ENCODE measurements around the gene ZBTB7B.

Gene ZBTB7B

DNA sequence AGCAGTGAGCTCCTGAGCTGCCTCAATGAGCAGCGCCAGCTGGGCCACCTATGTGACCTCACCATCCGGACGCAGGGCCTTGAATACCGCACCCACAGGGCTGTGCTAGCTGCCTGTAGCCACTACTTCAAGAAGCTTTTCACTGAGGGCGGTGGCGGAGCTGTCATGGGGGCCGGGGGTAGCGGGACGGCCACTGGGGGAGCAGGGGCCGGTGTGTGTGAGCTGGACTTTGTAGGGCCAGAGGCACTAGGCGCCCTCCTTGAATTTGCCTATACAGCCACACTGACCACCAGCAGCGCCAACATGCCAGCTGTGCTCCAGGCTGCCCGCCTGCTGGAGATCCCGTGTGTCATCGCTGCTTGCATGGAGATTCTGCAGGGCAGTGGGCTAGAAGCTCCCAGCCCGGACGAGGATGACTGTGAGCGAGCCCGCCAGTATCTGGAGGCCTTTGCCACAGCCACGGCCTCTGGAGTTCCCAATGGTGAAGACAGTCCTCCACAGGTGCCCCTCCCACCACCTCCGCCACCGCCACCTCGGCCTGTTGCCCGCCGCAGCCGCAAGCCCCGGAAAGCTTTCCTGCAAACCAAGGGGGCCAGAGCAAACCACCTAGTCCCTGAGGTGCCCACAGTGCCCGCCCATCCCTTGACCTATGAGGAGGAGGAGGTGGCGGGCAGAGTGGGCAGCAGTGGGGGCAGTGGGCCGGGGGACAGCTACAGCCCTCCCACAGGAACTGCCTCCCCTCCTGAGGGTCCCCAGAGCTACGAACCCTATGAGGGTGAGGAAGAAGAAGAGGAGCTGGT is 12.3 kb downstream of the ZBTB7B start:
- no peak for DNase-seq

DNA sequence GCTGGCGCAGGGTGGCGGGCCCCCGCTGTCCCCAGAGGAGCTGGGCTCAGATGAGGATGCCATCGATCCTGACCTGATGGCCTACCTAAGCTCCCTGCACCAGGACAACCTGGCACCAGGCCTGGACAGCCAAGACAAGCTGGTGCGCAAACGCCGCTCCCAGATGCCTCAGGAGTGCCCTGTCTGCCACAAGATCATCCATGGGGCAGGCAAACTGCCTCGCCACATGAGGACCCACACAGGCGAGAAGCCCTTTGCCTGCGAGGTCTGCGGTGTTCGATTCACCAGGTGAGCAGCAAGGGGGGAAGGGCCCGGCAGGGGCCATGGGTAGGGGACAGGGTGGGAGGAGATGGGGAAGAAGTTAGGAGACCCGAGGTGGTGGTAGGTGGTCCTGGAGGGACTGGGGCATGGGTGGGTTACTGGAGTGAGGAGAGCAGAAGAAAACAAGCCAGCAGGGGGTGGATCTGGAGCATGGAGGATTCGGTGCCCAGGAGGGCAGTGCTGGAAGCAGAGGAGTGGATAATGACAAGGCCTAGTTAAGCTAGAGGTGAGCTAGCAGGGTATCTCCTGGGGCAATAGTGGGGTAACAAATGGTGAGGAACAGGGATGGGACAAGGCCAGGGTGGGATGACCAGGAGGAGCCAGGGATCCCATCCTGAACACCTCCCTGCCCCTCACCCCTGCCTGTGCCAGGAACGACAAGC is 13.1 kb downstream of the ZBTB7B start:
- DNase-seq: no peak

DNA sequence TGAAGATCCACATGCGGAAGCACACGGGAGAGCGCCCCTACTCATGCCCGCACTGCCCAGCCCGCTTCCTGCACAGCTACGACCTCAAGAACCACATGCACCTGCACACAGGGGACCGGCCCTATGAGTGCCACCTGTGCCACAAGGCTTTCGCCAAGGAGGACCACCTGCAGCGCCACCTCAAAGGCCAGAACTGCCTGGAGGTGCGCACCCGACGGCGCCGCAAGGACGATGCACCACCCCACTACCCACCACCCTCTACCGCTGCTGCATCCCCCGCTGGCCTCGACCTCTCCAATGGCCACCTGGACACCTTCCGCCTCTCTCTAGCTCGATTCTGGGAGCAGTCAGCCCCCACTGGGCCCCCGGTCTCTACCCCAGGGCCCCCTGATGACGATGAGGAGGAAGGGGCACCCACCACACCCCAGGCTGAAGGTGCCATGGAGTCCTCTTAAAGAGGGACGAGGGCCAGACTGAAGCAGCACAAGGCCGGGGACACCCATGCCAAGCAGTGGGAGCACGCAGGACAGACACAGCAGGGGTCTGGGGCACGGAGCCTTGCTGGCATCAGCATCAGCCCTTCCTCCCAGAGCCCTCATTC is 13.7 kb downstream of the ZBTB7B start:
- no peak for DNase-seq

DNA sequence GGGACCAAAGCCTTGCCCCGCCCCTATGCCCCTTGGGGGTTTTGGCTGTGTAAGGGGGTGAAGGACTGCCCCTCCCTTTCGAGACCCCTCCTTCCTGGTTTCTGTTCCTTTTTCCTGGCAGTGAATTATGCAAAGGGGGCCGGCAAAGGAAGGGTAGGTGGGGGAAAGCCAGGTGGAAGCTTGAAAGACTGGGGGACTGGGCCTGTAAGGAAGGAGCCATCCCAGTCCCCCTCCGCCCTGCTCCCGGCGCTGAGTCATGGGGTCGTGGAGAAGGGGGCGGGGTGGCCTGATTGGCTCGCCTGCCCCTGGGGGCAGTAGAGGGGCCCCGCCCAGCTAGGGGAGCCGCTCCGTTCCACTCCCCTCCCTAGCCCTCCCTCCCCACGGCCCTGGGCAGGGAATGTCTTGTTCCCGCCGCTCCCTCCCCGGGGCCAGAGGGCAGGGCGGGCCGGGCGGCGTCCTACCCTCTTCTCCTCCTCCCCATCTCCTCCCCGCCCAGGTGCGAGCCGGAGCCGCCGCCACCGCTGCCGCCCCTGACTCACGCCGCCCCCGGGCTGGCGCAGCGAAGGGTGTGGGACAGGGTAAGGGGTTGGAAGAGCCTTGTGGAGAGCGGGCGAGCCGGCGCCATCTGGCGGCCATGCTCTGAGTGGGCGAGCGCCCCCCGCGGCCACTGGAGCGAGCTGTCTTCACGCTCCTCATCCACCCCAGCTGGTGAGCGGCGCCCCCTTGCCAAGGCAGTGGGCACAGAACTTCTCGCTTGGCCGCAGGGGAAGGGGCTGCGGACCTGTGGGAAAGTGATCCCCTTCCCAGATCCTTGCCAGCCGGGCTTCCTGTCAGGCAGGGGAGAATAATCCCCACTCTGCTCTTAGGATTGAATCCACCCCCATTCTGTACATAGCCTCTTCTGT is 14.7 kb downstream of the ZBTB7B start:
- peak in 55 of 56 donors; percentile 39 to 92 (median 73) for DNase-seq

DNA sequence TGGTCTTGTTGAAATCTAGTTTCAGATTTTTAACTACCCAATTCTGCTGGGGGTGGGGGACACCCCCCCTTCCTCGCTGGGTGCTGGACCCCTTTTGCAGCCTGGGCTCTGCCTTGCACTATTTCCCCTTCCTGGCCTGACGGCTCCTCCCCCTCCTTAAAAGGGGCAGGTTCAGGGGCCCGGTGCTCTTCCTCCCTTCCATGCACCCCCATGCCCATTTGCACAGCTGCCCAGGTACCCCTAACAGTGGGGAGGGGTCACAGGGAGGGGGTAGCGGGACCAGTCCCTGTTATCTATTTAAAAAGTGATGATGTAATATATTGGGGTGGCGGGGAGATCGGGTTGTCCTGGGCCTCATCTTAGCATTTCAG is 15.3 kb downstream of the ZBTB7B start:
- no peak for DNase-seq

DNA sequence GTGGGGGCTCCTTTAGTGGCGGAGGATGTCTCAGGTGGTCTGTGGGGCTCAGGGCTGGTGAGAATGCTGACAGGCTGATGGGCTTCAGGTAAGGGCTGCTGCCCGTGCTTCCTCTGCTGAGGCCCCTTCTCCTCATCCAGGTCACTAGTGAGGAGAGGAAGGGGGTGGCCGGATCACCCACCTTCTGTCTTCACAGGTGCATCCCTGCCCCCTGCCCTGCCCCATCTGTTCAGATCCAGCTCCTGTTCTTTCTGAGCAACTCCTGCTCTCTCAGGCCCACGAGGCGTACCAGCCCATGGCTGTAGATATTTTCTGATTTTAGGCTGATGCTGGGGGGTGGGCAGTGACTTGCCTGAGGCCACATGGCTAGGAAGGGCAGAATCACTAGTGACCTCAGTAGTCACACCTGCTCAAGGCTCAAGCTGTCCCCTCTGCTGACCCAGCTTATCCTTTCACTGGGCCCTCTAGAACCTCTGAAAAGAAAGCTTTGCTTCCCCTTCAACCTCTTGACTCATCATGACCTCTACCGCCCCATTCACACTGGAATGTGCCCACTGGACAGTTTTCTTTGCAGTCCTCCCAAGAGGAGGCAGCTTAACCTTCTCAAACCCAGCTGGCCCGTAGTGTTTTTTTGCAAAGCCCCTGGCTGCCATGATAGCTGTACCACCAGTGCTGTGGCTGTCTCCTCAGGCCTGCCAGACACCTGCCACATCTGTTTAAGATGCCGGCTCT is 16.2 kb downstream of the ZBTB7B start:
- no peak for DNase-seq

DNA sequence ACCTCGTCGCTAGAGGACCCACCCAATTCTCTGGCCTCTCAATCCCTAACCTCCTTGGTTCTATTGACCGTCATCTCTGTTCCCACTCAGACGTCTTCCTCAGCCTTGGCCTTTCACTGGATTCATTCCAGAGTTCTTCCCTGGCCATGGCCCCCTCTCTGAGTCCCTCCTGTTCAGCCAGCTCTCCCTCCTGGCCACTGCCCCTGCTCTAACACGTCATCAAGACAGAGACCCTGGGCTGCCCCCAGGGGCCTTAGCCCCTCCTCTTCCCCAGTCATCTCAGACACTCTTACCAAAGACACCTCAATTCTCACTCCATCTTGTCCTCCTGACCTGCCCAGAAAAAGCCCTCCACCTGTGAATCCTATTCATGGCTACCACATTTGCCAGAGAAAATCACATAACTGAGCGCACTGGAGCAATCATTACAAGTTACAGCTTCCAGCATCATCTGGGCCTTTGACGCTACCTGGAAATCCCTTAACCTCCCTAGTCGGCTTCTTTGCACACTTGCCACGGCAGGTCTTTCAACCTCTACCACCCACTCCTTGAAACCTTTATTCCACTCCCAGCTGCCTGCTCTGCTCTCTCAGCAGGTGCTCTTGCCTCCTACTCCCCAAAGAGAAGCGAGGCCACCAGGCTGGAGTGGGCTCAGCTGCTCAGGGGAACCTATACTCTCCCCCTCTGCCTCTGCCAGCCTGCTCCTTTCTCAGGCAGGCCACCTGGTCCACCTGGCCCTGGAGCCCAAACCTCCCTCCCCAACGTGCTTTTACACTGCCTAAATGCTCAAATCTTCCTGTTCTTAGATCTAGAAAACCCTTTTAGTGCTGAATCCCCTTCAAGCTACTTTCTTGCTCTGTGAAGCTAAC is 17.0 kb downstream of the ZBTB7B start:
- DNase-seq: no peak

DNA sequence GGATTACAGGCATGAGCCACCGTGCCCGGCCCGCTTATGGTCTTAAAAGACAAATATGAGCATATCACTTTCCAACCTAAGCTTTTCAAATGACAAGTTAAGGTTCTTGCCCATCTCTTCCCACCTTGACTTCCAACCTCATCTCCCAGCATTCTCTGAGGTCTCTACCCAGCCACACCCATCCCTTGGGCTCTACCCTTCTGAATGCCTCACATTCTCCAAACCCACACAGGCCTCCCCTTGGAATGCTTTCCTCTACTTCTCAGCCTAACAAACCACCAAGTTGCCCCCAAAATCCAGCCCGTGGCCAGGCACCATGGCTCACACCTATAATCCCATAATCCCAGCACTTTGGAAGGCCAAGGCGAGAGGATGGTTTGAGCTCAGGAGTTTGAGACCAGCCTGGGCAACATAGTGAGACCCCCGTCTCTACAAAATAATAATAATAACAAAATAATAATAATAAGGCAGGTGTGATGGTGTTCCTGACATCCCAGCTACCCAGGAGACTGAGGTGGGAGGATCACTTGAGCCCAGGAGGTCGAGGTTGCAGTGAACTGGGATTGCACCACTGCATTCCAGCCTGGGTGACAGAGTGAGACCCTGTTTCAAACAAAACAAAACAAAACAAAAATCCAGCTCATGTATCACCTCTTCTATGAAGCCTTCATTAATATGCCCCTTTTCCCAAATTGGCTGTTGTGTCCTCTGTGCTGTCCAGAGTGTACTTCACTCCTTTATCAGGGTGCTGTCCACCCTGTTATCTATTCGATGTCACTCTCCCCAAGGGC is 19.7 kb downstream of the ZBTB7B start:
- DNase-seq: no peak

DNA sequence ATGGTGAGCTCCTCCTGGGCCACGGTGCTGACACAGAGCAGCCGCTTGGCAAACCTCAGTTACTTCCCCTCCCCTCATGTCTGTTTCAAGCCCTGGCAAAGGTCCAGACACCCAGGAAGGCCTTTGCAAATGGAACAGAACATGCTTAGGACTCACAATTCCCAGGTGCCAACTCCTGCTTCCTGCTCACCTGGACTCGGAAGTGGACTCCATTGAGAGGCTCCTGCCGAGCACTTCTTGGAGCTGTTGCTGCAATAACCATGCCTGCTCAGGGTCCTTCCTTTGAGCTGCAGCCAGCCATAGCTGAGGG is 20.3 kb downstream of the ZBTB7B start:
- no peak for DNase-seq

DNA sequence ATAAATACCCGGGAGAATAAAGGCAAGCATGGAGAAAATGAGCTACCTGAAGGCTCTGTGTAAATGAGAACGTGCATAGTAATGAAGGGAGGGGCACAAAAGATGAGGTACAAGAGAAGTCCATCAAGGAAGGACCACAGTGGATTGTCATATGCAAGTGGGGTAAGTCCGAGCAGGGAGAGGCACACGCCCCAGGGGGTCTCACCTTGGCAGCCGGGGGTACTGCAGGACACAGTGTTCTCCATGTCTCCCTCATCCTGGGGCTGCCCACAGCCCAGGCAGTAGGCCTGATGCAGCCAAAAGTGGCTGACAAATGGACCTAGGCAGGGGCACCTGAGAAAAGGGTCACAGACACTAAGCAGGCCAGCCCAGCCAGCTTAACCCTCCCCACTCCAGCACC is 21.0 kb downstream of the ZBTB7B start:
- DNase-seq: no peak

DNA sequence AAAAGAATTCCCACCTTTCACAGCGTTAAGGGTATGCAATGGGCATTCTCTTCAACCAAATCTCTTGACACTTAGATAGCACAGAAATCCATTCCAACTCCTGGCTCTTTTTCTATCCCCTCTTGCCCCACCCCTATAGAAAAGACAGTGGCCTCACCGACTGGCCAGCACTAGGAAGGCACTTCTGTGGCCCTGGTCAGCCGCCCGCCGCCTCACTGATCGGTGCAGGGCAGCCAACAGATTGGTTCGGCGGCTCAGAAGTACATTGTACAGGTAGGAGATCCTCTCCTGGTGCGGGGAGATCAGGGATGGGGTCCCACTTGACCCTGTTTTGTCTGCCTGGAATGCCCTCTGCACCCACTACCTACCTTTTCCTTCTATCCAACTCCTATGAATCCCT is 21.7 kb downstream of the ZBTB7B start:
- DNase-seq: no peak

DNA sequence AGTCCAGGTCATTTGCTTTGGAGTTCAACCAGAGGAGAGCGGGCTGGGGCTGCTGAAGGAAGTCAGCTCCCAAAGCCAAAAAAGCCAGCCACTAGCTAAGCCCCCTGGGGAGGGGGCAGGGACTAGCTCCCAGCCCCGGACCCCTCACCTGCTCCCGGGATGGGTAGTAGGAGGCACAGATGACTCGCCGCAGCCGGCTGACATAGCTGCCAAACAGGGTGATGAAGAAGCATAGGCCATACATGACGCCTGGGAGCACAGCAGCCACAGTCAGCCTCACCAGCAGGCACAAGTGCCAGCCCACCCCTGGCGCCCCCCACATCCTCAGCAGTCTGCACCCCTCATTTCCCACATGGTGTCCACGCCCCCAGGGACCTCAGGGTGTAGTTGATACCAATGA is 23.6 kb downstream of the ZBTB7B start:
- no peak for DNase-seq

DNA sequence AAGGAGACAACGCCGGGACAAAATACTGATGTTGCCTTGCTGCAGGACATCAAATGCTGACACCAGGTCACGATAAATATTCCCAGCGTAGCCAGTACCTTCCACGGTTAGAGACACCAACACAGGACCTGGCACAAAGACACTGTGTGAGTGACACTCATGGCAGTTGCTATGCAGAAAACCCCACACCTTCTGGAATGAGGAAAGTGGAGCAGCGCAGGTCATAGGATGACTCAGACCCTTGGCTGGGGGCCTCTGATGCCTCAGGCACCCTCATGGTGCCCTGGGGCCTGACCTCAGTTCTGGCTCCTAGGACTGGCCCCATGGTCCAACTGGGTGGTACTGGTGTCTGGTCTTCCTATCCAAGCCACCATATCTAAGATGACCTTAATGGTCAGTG is 24.0 kb downstream of the ZBTB7B start:
- no peak for DNase-seq

DNA sequence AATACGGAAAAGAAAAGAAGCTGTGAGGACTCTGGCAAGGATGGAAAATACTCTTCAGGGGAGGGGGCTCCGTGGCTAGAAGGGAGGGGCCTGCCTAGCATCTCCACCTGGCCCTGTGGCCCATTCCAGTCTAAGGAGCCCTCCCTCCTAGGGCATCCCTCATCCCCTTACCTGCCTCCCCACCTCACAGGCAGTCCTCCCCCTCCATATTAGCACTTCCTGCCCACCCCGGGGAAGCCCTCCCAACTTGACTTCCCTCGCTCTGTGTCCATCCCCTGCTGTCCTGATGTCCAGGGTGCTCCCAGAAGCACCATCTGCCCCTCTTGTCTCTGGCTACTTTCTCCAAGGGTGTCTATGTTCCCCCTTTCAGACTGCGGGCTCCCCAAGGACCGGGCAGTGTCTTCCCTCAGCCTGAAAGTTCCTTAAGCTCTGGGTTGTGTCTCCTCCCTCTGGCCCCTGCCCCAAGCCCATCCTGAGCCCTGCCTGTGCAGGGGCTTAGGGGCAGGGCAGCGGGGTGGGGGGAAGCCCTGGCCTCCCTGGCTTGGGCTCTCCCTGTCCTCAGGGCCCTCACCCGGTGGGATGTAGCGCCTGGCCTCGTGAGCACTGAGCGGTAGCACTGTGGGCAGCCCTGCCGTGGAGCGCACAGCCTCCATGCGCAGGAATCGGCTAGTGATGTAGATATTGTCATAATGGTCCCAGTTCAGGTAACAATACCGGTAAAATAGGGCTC is 27.1 kb downstream of the ZBTB7B start:
- DNase-seq: no peak

DNA sequence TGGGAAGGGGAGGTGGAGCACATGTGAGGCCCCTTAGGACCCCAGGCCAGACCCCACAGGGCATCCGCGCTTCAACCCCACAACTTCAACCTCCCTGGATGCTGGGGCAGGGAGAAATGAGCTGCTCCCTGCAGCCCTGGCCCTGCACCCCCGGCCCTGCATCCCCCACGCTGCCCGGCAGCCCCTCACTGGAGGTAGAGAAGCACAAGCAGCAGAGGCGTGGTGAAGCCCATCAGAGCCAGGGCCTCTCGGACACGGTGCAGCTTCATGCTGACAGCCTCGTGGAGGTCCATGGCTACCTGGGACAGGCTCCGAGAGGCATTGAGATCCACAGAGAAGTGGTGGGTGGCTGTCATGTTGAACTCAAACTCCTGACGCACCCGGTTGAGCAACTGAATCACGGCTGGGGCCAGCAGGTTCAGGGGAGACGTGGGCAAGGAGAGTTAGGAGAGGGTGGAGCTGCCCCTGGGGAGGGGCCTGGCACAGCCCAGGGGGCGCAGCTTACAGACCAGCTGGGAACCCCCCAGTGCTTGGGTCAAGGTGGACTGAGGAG is 27.7 kb downstream of the ZBTB7B start:
- DNase-seq: no peak

DNA sequence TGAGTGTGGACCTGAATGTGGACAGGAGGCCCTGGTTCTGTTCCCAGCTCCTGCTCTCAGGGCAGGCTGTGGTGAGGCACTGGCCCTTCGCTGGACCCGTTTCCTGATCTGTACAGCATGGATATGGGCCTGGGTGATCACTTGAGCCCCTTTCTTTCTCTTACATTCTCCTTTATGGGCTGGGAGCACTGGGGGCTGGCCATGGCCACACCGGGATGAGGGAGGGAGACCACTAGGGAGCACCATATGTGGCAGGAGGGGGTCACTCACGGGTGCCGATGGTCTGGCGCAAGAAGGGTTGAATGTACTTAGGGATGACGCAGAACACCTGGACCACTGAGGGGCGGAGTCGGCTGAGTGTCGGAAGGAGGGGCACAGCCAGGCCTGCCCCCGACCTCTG is 28.3 kb downstream of the ZBTB7B start:
- DNase-seq: no peak

DNA sequence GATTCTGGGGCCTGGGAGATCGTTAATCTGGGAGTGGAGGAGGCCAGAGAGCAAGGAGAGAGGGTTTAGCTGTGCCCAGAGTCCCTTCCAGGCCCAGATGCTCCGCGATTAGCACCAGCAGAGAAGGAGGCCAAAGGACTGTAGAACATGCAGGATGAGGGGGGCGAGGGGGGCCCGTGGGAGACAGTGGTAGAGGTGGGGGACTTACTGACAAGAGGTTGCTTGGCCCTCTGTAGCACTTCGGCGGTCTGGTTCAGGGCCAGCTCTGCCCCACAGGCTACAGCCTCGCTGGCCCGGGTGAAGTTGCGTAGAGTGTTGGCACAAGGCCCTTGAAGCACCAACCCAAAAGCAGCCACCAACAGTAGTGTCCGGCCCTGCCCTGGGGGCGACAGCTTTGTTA is 30.3 kb downstream of the ZBTB7B start:
- DNase-seq: no peak

DNA sequence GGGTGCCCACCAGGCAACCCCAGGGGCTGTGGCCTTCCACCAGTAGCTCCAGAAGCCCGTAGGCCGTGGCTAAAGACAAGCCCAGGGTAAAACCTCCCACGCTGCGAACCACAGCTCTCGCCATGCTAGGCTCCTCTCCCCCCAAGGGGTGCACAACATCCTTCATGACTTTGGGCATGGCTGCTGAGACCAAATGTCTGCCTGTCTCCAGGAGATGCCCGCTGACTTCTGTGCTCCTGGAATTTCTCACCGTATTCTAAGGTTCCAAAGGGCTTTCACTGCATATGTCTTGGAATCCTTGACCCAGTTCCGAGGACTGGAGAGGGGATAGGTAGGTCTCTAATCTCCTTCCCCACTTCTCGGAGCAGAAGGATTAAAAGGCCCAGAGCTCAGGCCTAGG is 30.9 kb downstream of the ZBTB7B start, which contains the start of the genes DCST1 and DCST2:
Gene DCST1, plus strand, starts transcription at position 301 of the 400 bp plus-strand sequence. CDS start 213 bp downstream, outside the sequence.
Gene DCST2, minus strand, starts transcription at position 258 of the 400 bp plus-strand sequence. Its CDS starts 80 bp downstream, at position 178.
- no peak for DNase-seq

All from amygdala (tissue), 56 donors.